Measurements from ENCODE around the gene COL5A1. TPM values are rescaled to one million over a fixed set of nuclear protein-coding genes. Genes with fewer than 3 reads are reported as not detected.

Gene COL5A1
- total RNA-seq, 1 donor from 2014 or later: 13.9 TPM

- no peak overlapping the region for H3K4me3 ChIP-seq
- TF ChIP-seq CTCF (IDR thresholded peaks at IDR 0.05; ENCODE audit: borderline replicate concordance): no peak
- H3K36me3 ChIP-seq: no peaks in the 10 kb centered on the region
- H3K4me1 ChIP-seq: no peaks in the 10 kb centered on the region
- intact Hi-C loops (cut with micrococcal nuclease): no loop called here
- DNase-seq: no peak
- H3K27ac ChIP-seq (replicated peaks): no peak overlapping the region
- peaks cover 21% of the 10 kb centered on the region for H3K27me3 ChIP-seq (ENCODE audit: low read depth)
- H3K9me3 ChIP-seq (replicated peaks): no peaks in the 10 kb centered on the region
Observed at GRCh38 chr9:134629061-134629585, 12.5 kb upstream of the COL5A1 start.

- peak; percentile 13 for DNase-seq
- no peak for TF ChIP-seq CTCF (IDR thresholded peaks at IDR 0.05; ENCODE audit: borderline replicate concordance)
- peaks cover 21% of the 10 kb centered on the region for H3K27me3 ChIP-seq (ENCODE audit: low read depth)
- no peaks in the 10 kb centered on the region for H3K4me1 ChIP-seq
- intact Hi-C loops (cut with micrococcal nuclease): no loop called here
- no peak overlapping the region for H3K4me3 ChIP-seq
- no peaks in the 10 kb centered on the region for H3K9me3 ChIP-seq (replicated peaks)
- no peaks in the 10 kb centered on the region for H3K36me3 ChIP-seq
- H3K27ac ChIP-seq (replicated peaks): no peak overlapping the region
Observed at GRCh38 chr9:134629586-134630392, 11.8 kb upstream of the COL5A1 start.

- intact Hi-C loops (cut with micrococcal nuclease): no loop called here
- peak; percentile 11 for DNase-seq
- Histone ChIP-seq H3K4me1 (no peaks in the 10 kb centered on the region), H3K27me3 (ENCODE audit: low read depth) (peaks cover 21% of the 10 kb centered on the region), H3K9me3 (replicated peaks) (no peaks in the 10 kb centered on the region), H3K27ac (replicated peaks) (no peak overlapping the region), H3K36me3 (no peaks in the 10 kb centered on the region), H3K4me3 (no peak overlapping the region)
- TF ChIP-seq CTCF (IDR thresholded peaks at IDR 0.05; ENCODE audit: borderline replicate concordance): no peak
Observed at GRCh38 chr9:134630393-134630790, 11.2 kb upstream of the COL5A1 start.

- peaks cover 21% of the 10 kb centered on the region for H3K27me3 ChIP-seq (ENCODE audit: low read depth)
- TF ChIP-seq CTCF (IDR thresholded peaks at IDR 0.05; ENCODE audit: borderline replicate concordance): no peak
- no peak for DNase-seq
Observed at GRCh38 chr9:134630861-134631260, 10.7 kb upstream of the COL5A1 start.

GRCh38 chr9:134631881-134632280, 9.7 kb upstream of the COL5A1 start:
- H3K4me1 ChIP-seq: no peaks in the 10 kb centered on the region
- H3K4me3 ChIP-seq: no peak overlapping the region
- intact Hi-C loops (cut with micrococcal nuclease): no loop called here
- no peak overlapping the region for H3K27ac ChIP-seq (replicated peaks)
- H3K9me3 ChIP-seq (replicated peaks): no peaks in the 10 kb centered on the region
- TF ChIP-seq CTCF (IDR thresholded peaks at IDR 0.05; ENCODE audit: borderline replicate concordance): no peak
- H3K36me3 ChIP-seq: no peaks in the 10 kb centered on the region
- DNase-seq: no peak
- peaks cover 29% of the 10 kb centered on the region for H3K27me3 ChIP-seq (ENCODE audit: low read depth)

More at GRCh38 chr9:134630861-134631260, 10.7 kb upstream of the COL5A1 start:
- no peaks in the 10 kb centered on the region for H3K36me3 ChIP-seq
- no peaks in the 10 kb centered on the region for H3K4me1 ChIP-seq
- H3K9me3 ChIP-seq (replicated peaks): no peaks in the 10 kb centered on the region
- H3K4me3 ChIP-seq: no peak overlapping the region
- intact Hi-C loops (cut with micrococcal nuclease): no loop called here
- H3K27ac ChIP-seq (replicated peaks): no peak overlapping the region
